ENCODE results near the gene USP25.

DNA sequence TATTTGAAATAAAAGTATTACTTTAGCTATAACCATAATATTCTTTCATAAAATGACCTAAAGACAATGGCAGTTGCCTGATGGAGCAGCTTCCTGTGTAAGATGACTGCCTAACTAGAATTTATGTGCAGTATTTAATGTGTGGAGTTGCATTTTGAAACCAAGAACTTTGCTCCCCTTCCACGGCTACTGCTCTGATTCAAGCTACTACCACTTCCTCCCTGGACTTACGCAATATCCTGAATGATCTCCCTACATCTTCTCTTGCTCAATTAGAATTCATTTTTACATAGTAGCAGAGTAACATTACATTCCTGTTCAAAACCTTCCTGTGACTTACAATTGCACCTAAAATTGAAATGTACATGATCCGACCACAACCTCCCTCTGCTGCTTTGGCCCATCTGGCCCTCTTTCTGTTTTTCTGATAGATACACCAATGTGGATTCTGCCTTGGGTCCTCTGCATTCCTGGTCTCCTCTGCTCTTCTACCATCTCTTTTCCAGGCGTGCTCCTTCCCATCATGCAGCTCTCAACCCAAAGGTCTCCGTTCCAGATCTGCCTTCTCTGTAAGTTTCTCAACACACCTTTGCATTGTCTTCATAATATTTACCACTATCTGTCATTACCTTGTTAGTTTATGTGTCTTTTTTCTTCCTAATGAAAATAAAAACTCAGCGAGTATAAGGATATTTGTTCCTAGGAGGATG, 47.4 kb upstream of the USP25 start:
- TF ChIP-seq, protein P1, sequence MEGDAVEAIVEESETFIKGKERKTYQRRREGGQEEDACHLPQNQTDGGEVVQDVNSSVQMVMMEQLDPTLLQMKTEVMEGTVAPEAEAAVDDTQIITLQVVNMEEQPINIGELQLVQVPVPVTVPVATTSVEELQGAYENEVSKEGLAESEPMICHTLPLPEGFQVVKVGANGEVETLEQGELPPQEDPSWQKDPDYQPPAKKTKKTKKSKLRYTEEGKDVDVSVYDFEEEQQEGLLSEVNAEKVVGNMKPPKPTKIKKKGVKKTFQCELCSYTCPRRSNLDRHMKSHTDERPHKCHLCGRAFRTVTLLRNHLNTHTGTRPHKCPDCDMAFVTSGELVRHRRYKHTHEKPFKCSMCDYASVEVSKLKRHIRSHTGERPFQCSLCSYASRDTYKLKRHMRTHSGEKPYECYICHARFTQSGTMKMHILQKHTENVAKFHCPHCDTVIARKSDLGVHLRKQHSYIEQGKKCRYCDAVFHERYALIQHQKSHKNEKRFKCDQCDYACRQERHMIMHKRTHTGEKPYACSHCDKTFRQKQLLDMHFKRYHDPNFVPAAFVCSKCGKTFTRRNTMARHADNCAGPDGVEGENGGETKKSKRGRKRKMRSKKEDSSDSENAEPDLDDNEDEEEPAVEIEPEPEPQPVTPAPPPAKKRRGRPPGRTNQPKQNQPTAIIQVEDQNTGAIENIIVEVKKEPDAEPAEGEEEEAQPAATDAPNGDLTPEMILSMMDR (conservative IDR thresholded peaks at IDR 0.05), result no peak
- no peak for TF ChIP-seq EZH2 (IDR thresholded peaks at IDR 0.05; ENCODE audit: low read depth)

Measured in PC-9 (cell line).